ENCODE results near the gene CLDN4.

GRCh38 chr7:73799282-73800141, 31.3 kb upstream of the CLDN4 start:
- TF ChIP-seq CTCF (IDR thresholded peaks at IDR 0.05) = no peak
- TF ChIP-seq EP300 (IDR thresholded peaks at IDR 0.05) = no peak
- no peak for TF ChIP-seq POLR2A (IDR thresholded peaks at IDR 0.05)
- no peak for TF ChIP-seq POLR2AphosphoS5 (IDR thresholded peaks at IDR 0.05)
